Activated CD8-positive, alpha-beta T cell treated with anti-CD3 and anti-CD28 coated beads for 36 hours (primary cell): Measurements from ENCODE around the gene RBFOX1. TPM values are rescaled to one million over a fixed set of nuclear protein-coding genes. Genes with fewer than 3 reads are reported as not detected.

Source experiments
- ATAC-seq: fragments of 200-7000 bp; cut with Tn5 transposase; one replicate; pipeline ENCODE4 v1.10.0; 2021; ENCODE audit warnings: mild to moderate bottlenecking, moderate library complexity
- CTCF ChIA-PET: fragments of 350-600 bp; sonication (Branson Sonifier 250); formaldehyde crosslinking; loops from one replicate; lab custom pipeline; 2021; ENCODE audit warnings: antibody characterized with exemption; lab: Charles Lee
- POLR2A ChIA-PET: fragments of 350-600 bp; sonication (Branson Sonifier 250); formaldehyde crosslinking; loops from one replicate; lab custom pipeline; 2021; ENCODE audit warnings: antibody characterized with exemption; lab: Charles Lee
- DNase-seq: peaks from one replicate; pipeline ENCODE4 v3.0.0-alpha.2; 2020
- H3K27ac Mint-ChIP-seq: one replicate; pipeline ENCODE4 v1.8.0; 2021; ENCODE audit warnings: mild to moderate bottlenecking, mixed read lengths
- H3K27me3 Mint-ChIP-seq: one replicate; pipeline ENCODE4 v1.8.0; 2021; ENCODE audit warnings: mixed read lengths
- H3K36me3 Mint-ChIP-seq: one replicate; pipeline ENCODE4 v1.8.0; 2021; ENCODE audit warnings: low read depth, mixed read lengths
- H3K4me1 Mint-ChIP-seq: one replicate; pipeline ENCODE4 v1.8.0; 2021; ENCODE audit warnings: low read depth, mixed read lengths
- H3K4me3 Mint-ChIP-seq: one replicate; pipeline ENCODE4 v1.8.0; 2021; ENCODE audit warnings: mild to moderate bottlenecking, moderate library complexity, mixed read lengths
- H3K9me3 Mint-ChIP-seq: one replicate; pipeline ENCODE4 v1.8.0; 2021; ENCODE audit warnings: mixed read lengths
- CTCF ChIP-seq: fragments of 200-600 bp; IDR thresholded peaks from one replicate; pipeline ENCODE4 v1.8.0; 2022; ENCODE audit warnings: antibody characterized with exemption, mild to moderate bottlenecking
- intact Hi-C: fragments of 100-400 bp; cut with micrococcal nuclease; formaldehyde crosslinking; loops from one replicate; pipeline ENCODE4 v1.10.0; 2022
- total RNA-seq, 2 experiments: library from RNA; stranded (reverse); gene quantifications; one replicate each; pipeline ENCODE4 v1.2.3, GENCODE V29; 2021

RBFOX1 gene
- total RNA-seq, 2 experiments from 2014 or later, result not detected

GRCh38 chr16:7294020-7294419, 38.6 kb upstream of the RBFOX1 start:
- ChIA-PET CTCF (no interaction called here), POLR2A (no interaction called here)
- Mint-ChIP-seq H3K27ac (no peak overlapping the region), H3K4me1 (no peaks in the 10 kb centered on the region), H3K36me3 (no peaks in the 10 kb centered on the region), H3K27me3 (no peaks in the 10 kb centered on the region), H3K9me3 (peaks cover 7% of the 10 kb centered on the region), H3K4me3 (no peak overlapping the region)
- intact Hi-C loops, result no loop called here
- ATAC-seq (no peak), DNase-seq (no peak)
- no peak for TF ChIP-seq CTCF

- Mint-ChIP-seq H3K27ac (no peak overlapping the region), H3K36me3 (no peaks in the 10 kb centered on the region), H3K4me1 (no peaks in the 10 kb centered on the region), H3K9me3 (peaks cover 3% of the 10 kb centered on the region), H3K4me3 (no peak overlapping the region), H3K27me3 (peaks cover 22% of the 10 kb centered on the region)
- DNase-seq (no peak), ATAC-seq (no peak)
- ChIA-PET POLR2A (no interaction called here), CTCF (interaction anchor here (0.7 kb wide), 1 partner anchor 685 kb away, joined by 3 read pairs; no protein-coding TSS in a partner anchor)
- intact Hi-C loops, result no loop called here
- no peak for TF ChIP-seq CTCF
These were observed 29.5 kb upstream of the RBFOX1 start for GRCh38 chr16:7303052-7303610.

- intact Hi-C loops, result no loop called here
- peaks cover 3% of the 10 kb centered on the region for H3K9me3 Mint-ChIP-seq
- H3K27me3 Mint-ChIP-seq, result peaks cover 22% of the 10 kb centered on the region
- ATAC-seq (no peak), DNase-seq (no peak)
- POLR2A ChIA-PET, result no interaction called here
- no peak overlapping the region for H3K27ac Mint-ChIP-seq
- CTCF ChIA-PET, result interaction anchor here (0.7 kb wide), 1 partner anchor 685 kb away, joined by 3 read pairs; no protein-coding TSS in a partner anchor
- no peaks in the 10 kb centered on the region for H3K36me3 Mint-ChIP-seq
- H3K4me3 Mint-ChIP-seq, result no peak overlapping the region
- H3K4me1 Mint-ChIP-seq, result no peaks in the 10 kb centered on the region
- no peak for TF ChIP-seq CTCF
These were observed 28.9 kb upstream of the RBFOX1 start for GRCh38 chr16:7303660-7304200.

- ATAC-seq (no peak), DNase-seq (no peak)
- H3K4me1 Mint-ChIP-seq, result no peaks in the 10 kb centered on the region
- intact Hi-C loops, result no loop called here
- ChIA-PET CTCF (no interaction called here), POLR2A (interaction anchor here (0.6 kb wide), 1 partner anchor 96 kb away, joined by 3 read pairs; no protein-coding TSS in a partner anchor)
- H3K27ac Mint-ChIP-seq, result no peak overlapping the region
- H3K36me3 Mint-ChIP-seq, result no peaks in the 10 kb centered on the region
- H3K27me3 Mint-ChIP-seq, result peaks cover 22% of the 10 kb centered on the region
- H3K9me3 Mint-ChIP-seq, result peaks cover 3% of the 10 kb centered on the region
- H3K4me3 Mint-ChIP-seq, result no peak overlapping the region
- no peak for TF ChIP-seq CTCF
These were observed 28.4 kb upstream of the RBFOX1 start for GRCh38 chr16:7304279-7304678.

- intact Hi-C loops, result no loop called here
- Mint-ChIP-seq H3K9me3 (peaks cover 3% of the 10 kb centered on the region), H3K36me3 (no peaks in the 10 kb centered on the region), H3K4me3 (no peak overlapping the region), H3K27me3 (peaks cover 22% of the 10 kb centered on the region), H3K27ac (no peak overlapping the region), H3K4me1 (no peaks in the 10 kb centered on the region)
- POLR2A ChIA-PET, result interaction anchor here (0.6 kb wide), 1 partner anchor 95 kb away, joined by 3 read pairs; no protein-coding TSS in a partner anchor
- CTCF ChIA-PET, result no interaction called here
- TF ChIP-seq CTCF, result no peak
- ATAC-seq, result no peak
- DNase-seq, result no peak
These were observed 27.7 kb upstream of the RBFOX1 start for GRCh38 chr16:7304958-7305357.
